HG03196 (cell line): ENCODE data around the gene RAD51B.

Source experiments
- ATAC-seq: cut with Tn5 transposase; IDR thresholded peaks from one replicate; pipeline ENCODE4 v1.9.1; 2021; ENCODE audit not compliant: unreplicated experiment

Gene RAD51B

GRCh38 chr14:68140076-68140741 lies 320.6 kb downstream of the RAD51B start:
- ATAC-seq: no peak

DNA sequence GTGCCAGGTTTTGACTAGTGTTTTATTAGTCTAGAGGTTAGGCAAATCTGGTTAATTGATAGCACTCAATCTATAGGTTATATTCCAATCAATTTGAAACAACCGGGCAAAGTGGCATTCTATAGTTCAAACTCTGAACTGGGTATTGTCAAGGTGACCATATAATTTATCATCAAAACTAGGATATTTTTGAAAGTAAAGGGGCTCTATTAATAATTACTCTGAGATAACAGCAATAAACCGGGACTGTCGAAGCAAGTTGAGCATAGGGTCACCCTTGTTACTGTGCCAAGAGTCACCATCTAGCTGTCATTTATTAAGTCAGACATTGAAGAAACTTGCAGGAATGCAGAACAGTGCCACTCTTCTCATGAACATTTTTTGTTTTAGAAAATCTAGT lies 321.2 kb downstream of the RAD51B start:
- ATAC-seq: no peak

GRCh38 chr14:68141281-68142088 lies 321.9 kb downstream of the RAD51B start:
- no peak for ATAC-seq

GRCh38 chr14:68143341-68143841 lies 323.8 kb downstream of the RAD51B start:
- ATAC-seq: no peak

GRCh38 chr14:68144051-68144681 lies 324.6 kb downstream of the RAD51B start:
- no peak for ATAC-seq

GRCh38 chr14:68145036-68145435 lies 325.5 kb downstream of the RAD51B start:
- no peak for ATAC-seq

- ATAC-seq: no peak
Observed at GRCh38 chr14:68145539-68145938, 326.0 kb downstream of the RAD51B start.

DNA sequence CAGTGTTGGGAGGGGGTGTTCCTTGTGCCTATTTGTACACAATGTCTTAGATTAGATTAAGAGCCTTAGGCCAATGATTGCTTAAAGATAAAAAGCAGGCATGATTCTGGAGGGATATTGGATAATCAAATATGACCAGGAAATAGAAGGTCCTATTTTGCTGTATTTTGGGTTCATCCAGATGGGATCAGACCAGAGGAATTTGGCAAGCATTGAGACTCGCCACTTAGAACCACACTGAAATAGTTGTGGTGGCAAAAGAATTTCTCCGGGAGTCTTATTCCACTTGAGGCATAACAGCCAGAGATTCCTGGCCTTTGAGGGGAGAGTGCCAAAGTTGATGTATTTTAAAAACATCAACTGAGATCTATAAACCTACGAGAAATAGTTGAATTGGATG lies 327.2 kb downstream of the RAD51B start:
- ATAC-seq: no peak

- no peak for ATAC-seq
Observed at GRCh38 chr14:68147303-68147702, 327.7 kb downstream of the RAD51B start.

DNA sequence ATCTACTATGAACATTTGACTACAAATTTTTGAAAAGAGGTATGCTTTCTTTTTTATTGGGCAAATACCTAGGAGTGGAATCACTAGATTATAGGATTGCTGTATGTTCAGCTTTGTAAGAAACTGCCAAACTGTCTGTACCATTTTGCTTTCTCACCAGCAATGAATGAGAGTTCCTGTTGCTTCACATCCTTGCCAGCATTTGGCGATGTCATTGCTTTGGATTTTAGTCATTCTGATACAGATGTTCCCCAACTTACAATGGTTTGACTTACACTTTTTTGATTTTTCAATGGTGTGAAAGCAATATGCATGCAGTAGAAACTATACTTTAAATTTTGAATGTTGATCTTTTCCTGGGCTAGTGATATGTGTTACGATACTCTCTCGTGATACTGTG lies 328.7 kb downstream of the RAD51B start:
- no peak for ATAC-seq

- ATAC-seq: no peak
Observed at GRCh38 chr14:68148763-68149162, 329.2 kb downstream of the RAD51B start.

- no peak for ATAC-seq
Observed at GRCh38 chr14:68153275-68153674, 333.7 kb downstream of the RAD51B start.

DNA sequence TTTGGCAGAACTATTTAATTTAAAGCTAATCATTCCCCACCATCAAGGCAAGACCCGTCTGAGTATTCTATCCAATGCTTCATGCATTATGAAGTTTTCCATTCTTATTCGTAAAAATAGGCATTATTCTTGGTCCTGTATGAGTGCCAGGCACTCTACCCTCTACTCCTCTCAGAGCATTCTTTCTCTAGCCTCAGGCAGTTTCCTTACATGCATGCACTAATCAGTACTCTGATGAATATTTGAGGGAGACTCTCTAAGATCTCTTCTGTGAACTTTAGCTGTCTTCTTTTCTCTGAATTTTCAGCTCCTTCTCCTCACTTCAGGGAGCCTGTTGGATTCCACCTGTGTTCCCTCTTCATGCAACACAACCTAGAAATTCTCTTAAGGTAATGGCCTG lies 334.7 kb downstream of the RAD51B start:
- ATAC-seq: no peak

GRCh38 chr14:68157971-68158371 lies 338.4 kb downstream of the RAD51B start:
- no peak for ATAC-seq

GRCh38 chr14:68158640-68159039 lies 339.1 kb downstream of the RAD51B start:
- no peak for ATAC-seq

- no peak for ATAC-seq
Observed at GRCh38 chr14:68159701-68160633, 340.4 kb downstream of the RAD51B start.

DNA sequence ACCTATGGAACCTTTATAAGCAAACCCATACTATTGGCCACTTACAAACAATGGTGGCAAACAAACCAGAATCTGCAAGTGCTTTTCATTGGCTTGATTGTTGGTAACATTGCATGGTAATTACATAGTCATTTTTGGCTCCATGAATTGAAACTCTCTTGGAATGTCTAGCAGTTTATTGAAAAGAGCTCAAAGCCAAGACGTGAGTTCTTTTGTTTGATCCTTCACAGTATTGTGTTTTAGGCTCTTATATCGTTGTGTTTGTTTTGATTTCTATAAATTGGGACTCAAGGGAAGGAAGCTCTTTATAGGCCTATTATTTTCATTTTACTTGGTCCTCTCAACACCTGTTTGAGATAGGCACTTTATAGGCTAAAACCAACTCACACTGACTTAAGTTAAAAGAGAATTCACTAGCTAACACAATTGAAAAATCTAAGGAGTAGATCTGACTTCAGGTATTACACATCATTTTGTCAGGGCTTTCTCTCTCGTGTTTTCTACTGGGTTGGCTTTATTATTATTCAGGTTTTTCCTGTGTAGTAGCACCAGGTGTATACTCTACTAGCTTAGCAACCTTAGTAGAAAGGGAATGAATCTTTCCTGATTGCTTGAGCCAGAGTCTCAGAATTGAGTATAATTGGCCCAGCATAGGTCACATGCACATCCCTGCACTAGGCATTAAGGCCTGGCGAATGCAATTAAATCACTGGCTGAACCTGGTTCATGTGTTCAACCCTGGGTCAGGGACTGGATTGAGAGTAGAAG lies 341.4 kb downstream of the RAD51B start:
- no peak for ATAC-seq

DNA sequence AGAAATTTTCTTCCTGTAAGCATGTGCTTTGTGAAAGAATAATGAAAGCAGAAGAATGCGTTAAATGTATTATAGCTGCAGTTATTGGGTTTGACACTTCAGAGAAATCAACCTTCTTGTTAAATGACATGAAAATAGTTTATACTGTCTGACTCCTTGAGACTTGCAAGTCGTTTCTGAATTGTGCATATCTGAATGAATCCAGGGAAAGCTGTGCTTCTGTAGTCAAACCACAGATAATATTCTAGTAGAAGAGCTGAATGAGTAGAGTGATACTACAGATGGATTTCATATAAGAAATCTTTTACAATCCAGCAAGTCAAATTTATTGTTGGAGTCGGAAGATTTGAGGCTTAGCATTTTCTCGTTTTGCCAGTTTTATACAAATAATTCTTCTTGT lies 343.3 kb downstream of the RAD51B start:
- ATAC-seq: no peak

- no peak for ATAC-seq
Observed at GRCh38 chr14:68164711-68165113, 345.1 kb downstream of the RAD51B start.

DNA sequence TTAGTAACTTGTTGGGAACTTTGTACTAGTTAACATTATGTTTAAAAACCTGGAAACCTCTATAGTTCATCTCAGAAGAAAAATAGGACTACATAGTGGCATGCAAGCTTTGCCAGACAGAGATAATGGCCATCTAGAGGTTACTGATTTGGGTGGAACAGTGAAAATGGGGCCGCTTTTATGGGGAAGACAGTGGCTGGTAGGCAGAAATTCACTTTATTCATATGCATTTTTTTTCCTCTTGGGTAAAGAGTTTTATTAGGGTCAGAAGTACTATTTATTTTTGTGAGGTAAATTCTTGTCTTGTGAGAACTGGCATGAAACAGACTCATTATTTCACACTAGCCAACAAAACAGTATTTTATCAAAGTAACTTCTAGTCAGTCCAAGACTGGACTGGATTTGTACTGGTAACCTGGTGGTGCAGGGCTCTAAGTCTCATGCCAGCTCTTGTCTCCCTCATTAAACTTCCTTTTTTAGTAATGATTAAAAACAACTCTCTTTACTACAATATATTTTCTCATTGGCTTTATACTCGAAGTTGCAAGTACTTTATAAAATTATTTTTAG lies 345.8 kb downstream of the RAD51B start:
- ATAC-seq: no peak
